ENCODE data around the gene KLHL3.

Gene KLHL3

GRCh38 chr5:137629646-137630045 lies 106.2 kb downstream of the KLHL3 start (continued):
- TF ChIP-seq, protein P1, sequence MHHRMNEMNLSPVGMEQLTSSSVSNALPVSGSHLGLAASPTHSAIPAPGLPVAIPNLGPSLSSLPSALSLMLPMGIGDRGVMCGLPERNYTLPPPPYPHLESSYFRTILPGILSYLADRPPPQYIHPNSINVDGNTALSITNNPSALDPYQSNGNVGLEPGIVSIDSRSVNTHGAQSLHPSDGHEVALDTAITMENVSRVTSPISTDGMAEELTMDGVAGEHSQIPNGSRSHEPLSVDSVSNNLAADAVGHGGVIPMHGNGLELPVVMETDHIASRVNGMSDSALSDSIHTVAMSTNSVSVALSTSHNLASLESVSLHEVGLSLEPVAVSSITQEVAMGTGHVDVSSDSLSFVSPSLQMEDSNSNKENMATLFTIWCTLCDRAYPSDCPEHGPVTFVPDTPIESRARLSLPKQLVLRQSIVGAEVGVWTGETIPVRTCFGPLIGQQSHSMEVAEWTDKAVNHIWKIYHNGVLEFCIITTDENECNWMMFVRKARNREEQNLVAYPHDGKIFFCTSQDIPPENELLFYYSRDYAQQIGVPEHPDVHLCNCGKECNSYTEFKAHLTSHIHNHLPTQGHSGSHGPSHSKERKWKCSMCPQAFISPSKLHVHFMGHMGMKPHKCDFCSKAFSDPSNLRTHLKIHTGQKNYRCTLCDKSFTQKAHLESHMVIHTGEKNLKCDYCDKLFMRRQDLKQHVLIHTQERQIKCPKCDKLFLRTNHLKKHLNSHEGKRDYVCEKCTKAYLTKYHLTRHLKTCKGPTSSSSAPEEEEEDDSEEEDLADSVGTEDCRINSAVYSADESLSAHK (tag by site-specific recombination; IDR thresholded peaks at IDR 0.05) = no peak
- no peak for TF ChIP-seq BCL6B (tag by site-specific recombination; IDR thresholded peaks at IDR 0.05)
- TF ChIP-seq ZNF677 (tag by site-specific recombination; IDR thresholded peaks at IDR 0.05) = no peak
- TF ChIP-seq ZNF416 (tag by site-specific recombination; IDR thresholded peaks at IDR 0.05) = no peak
- no peak for TF ChIP-seq ZNF391 (tag by site-specific recombination; IDR thresholded peaks at IDR 0.05; ENCODE audit: borderline replicate concordance, low read depth)
- no peak for TF ChIP-seq ZNF529 (tag by site-specific recombination; IDR thresholded peaks at IDR 0.05; ENCODE audit: insufficient replicate concordance)
- TF ChIP-seq ZNF266 (tag by site-specific recombination; IDR thresholded peaks at IDR 0.05; ENCODE audit: low read depth) = no peak
- no peak for TF ChIP-seq ZNF404 (tag by site-specific recombination; IDR thresholded peaks at IDR 0.05)
- TF ChIP-seq TSHZ1 (tag by site-specific recombination; IDR thresholded peaks at IDR 0.05; ENCODE audit: borderline replicate concordance) = no peak
- peak; percentile 70 for TF ChIP-seq ZNF335 (tag by site-specific recombination; conservative IDR thresholded peaks at IDR 0.05)
- no peak for TF ChIP-seq PRDM2 (tag by site-specific recombination; IDR thresholded peaks at IDR 0.05; ENCODE audit: borderline replicate concordance)
- 0 out of 2 replicates have a peak, but pooled peaks have one; percentile 21 for TF ChIP-seq ZNF366 (tag by site-specific recombination; conservative IDR thresholded peaks at IDR 0.05)
- TF ChIP-seq SETDB1 (IDR thresholded peaks at IDR 0.05; ENCODE audit: insufficient read length, low read length) = no peak
- no peak for TF ChIP-seq ZNF341 (tag by site-specific recombination; IDR thresholded peaks at IDR 0.05; ENCODE audit: low read depth)
- TF ChIP-seq, protein P2, sequence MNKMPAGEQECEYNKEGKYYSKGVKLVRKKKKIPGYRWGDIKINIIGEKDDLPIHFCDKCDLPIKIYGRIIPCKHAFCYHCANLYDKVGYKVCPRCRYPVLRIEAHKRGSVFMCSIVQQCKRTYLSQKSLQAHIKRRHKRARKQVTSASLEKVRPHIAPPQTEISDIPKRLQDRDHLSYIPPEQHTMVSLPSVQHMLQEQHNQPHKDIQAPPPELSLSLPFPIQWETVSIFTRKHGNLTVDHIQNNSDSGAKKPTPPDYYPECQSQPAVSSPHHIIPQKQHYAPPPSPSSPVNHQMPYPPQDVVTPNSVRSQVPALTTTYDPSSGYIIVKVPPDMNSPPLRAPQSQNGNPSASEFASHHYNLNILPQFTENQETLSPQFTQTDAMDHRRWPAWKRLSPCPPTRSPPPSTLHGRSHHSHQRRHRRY (tag by site-specific recombination; IDR thresholded peaks at IDR 0.05) = no peak
- TF ChIP-seq PRDM10 (tag by site-specific recombination; IDR thresholded peaks at IDR 0.05) = no peak
- TF ChIP-seq ZNF202 (tag by site-specific recombination; IDR thresholded peaks at IDR 0.05; ENCODE audit: borderline replicate concordance) = no peak
- peak; percentile 62; the same call in 1 of the 2 replicates for TF ChIP-seq ZIC2 (tag by site-specific recombination; IDR thresholded peaks at IDR 0.05)
- TF ChIP-seq KLF1 (tag by site-specific recombination; IDR thresholded peaks at IDR 0.05) = no peak
- TF ChIP-seq ZNF558 (tag by site-specific recombination; IDR thresholded peaks at IDR 0.05) = no peak
- TF ChIP-seq ZNF521 (tag by site-specific recombination; IDR thresholded peaks at IDR 0.05) = no peak
- 0 out of 2 replicates have a peak, but pooled peaks have one; percentile 65 for TF ChIP-seq ZNF660 (tag by site-specific recombination; IDR thresholded peaks at IDR 0.05)
